ENCODE results near the gene IGF2BP3.

DNA sequence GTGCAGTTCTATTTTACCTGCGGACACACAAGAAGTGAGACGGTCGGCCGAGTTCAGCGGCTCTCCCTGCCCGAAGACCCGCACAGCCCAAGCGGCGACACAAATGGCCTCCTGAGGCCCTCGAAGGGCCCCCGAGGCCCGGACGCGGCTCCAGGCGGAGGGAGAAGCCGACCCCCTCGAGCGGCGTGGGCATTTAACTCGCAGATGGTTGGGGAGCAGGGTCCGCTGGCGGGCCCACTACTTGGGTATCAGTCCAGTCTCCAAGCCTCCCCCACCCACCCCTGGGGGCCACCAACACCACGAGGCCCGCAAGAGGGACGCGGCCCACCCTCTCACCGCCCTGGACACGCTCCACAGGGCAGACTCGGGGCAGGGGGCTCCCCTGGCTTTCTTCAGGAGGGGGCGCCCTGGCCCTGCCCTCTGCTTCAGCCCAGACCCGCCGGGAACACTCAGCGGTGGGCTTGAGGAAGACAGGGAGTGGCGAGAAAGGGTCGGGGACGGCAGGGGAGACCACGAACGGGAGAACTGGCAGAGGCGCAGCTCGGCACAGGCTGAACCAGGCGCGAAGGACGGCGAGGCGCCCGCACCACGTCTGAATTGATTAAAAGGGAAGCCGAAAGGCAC, 1.7 kb downstream of the IGF2BP3 start:
- TF ChIP-seq POLR2A (IDR thresholded peaks at IDR 0.05), result no peak
- TF ChIP-seq, protein P1, sequence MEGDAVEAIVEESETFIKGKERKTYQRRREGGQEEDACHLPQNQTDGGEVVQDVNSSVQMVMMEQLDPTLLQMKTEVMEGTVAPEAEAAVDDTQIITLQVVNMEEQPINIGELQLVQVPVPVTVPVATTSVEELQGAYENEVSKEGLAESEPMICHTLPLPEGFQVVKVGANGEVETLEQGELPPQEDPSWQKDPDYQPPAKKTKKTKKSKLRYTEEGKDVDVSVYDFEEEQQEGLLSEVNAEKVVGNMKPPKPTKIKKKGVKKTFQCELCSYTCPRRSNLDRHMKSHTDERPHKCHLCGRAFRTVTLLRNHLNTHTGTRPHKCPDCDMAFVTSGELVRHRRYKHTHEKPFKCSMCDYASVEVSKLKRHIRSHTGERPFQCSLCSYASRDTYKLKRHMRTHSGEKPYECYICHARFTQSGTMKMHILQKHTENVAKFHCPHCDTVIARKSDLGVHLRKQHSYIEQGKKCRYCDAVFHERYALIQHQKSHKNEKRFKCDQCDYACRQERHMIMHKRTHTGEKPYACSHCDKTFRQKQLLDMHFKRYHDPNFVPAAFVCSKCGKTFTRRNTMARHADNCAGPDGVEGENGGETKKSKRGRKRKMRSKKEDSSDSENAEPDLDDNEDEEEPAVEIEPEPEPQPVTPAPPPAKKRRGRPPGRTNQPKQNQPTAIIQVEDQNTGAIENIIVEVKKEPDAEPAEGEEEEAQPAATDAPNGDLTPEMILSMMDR (IDR thresholded peaks at IDR 0.05), result no peak
